ENCODE data around the gene TRAPPC6A. TPM values are rescaled to one million over a fixed set of nuclear protein-coding genes. Genes with fewer than 3 reads are reported as not detected.

The TRAPPC6A gene
- total RNA-seq, 1 donor from 2014 or later = 86.2 TPM

- no peak overlapping the region for H3K27ac Mint-ChIP-seq (ENCODE audit: unreplicated experiment)
- H3K36me3 Mint-ChIP-seq (ENCODE audit: low read depth, unreplicated experiment) = no peaks in the 10 kb centered on the region
- DNase-seq (ENCODE audit: low spot score) = no peak
- H3K4me3 Mint-ChIP-seq (ENCODE audit: unreplicated experiment) = no peak overlapping the region
- peaks cover 4% of the 10 kb centered on the region for H3K27me3 Mint-ChIP-seq (ENCODE audit: unreplicated experiment)
- H3K4me1 Mint-ChIP-seq (ENCODE audit: unreplicated experiment) = peaks cover 21% of the 10 kb centered on the region
- TF ChIP-seq, protein P1, sequence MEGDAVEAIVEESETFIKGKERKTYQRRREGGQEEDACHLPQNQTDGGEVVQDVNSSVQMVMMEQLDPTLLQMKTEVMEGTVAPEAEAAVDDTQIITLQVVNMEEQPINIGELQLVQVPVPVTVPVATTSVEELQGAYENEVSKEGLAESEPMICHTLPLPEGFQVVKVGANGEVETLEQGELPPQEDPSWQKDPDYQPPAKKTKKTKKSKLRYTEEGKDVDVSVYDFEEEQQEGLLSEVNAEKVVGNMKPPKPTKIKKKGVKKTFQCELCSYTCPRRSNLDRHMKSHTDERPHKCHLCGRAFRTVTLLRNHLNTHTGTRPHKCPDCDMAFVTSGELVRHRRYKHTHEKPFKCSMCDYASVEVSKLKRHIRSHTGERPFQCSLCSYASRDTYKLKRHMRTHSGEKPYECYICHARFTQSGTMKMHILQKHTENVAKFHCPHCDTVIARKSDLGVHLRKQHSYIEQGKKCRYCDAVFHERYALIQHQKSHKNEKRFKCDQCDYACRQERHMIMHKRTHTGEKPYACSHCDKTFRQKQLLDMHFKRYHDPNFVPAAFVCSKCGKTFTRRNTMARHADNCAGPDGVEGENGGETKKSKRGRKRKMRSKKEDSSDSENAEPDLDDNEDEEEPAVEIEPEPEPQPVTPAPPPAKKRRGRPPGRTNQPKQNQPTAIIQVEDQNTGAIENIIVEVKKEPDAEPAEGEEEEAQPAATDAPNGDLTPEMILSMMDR (IDR thresholded peaks at IDR 0.05; ENCODE audit: unreplicated experiment) = no peak
- no peaks in the 10 kb centered on the region for H3K9me3 Mint-ChIP-seq (ENCODE audit: unreplicated experiment)
These were observed 42.7 kb downstream of the TRAPPC6A start for GRCh38 chr19:45135176-45135885.

- Mint-ChIP-seq H3K4me1 (ENCODE audit: unreplicated experiment) (peaks cover 21% of the 10 kb centered on the region), H3K4me3 (ENCODE audit: unreplicated experiment) (no peak overlapping the region), H3K27me3 (ENCODE audit: unreplicated experiment) (peaks cover 3% of the 10 kb centered on the region), H3K27ac (ENCODE audit: unreplicated experiment) (no peak overlapping the region), H3K9me3 (ENCODE audit: unreplicated experiment) (no peaks in the 10 kb centered on the region), H3K36me3 (ENCODE audit: low read depth, unreplicated experiment) (no peaks in the 10 kb centered on the region)
- no peak for DNase-seq (ENCODE audit: low spot score)
- TF ChIP-seq, protein P1 (IDR thresholded peaks at IDR 0.05; ENCODE audit: unreplicated experiment) = no peak
These were observed 44.4 kb downstream of the TRAPPC6A start for GRCh38 chr19:45133661-45134060.

GRCh38 chr19:45130888-45131615 is 47.0 kb downstream of the TRAPPC6A start:
- TF ChIP-seq, protein P1 (IDR thresholded peaks at IDR 0.05; ENCODE audit: unreplicated experiment) = no peak
- no peaks in the 10 kb centered on the region for H3K27me3 Mint-ChIP-seq (ENCODE audit: unreplicated experiment)
- no peaks in the 10 kb centered on the region for H3K36me3 Mint-ChIP-seq (ENCODE audit: low read depth, unreplicated experiment)
- no peaks in the 10 kb centered on the region for H3K9me3 Mint-ChIP-seq (ENCODE audit: unreplicated experiment)
- H3K27ac Mint-ChIP-seq (ENCODE audit: unreplicated experiment) = no peak overlapping the region
- DNase-seq (ENCODE audit: low spot score) = no peak
- no peak overlapping the region for H3K4me3 Mint-ChIP-seq (ENCODE audit: unreplicated experiment)
- peaks cover 4% of the 10 kb centered on the region for H3K4me1 Mint-ChIP-seq (ENCODE audit: unreplicated experiment)

GRCh38 chr19:45130236-45130635 is 47.8 kb downstream of the TRAPPC6A start:
- peaks cover 3% of the 10 kb centered on the region for H3K4me1 Mint-ChIP-seq (ENCODE audit: unreplicated experiment)
- H3K27me3 Mint-ChIP-seq (ENCODE audit: unreplicated experiment) = no peaks in the 10 kb centered on the region
- H3K27ac Mint-ChIP-seq (ENCODE audit: unreplicated experiment) = no peak overlapping the region
- H3K4me3 Mint-ChIP-seq (ENCODE audit: unreplicated experiment) = no peak overlapping the region
- no peaks in the 10 kb centered on the region for H3K9me3 Mint-ChIP-seq (ENCODE audit: unreplicated experiment)
- no peaks in the 10 kb centered on the region for H3K36me3 Mint-ChIP-seq (ENCODE audit: low read depth, unreplicated experiment)
- DNase-seq (ENCODE audit: low spot score) = no peak
- TF ChIP-seq, protein P1 (IDR thresholded peaks at IDR 0.05; ENCODE audit: unreplicated experiment) = no peak

- Mint-ChIP-seq H3K27me3 (ENCODE audit: unreplicated experiment) (peaks cover 4% of the 10 kb centered on the region), H3K4me3 (ENCODE audit: unreplicated experiment) (no peak overlapping the region), H3K27ac (ENCODE audit: unreplicated experiment) (no peak overlapping the region), H3K4me1 (ENCODE audit: unreplicated experiment) (no peaks in the 10 kb centered on the region), H3K9me3 (ENCODE audit: unreplicated experiment) (no peaks in the 10 kb centered on the region), H3K36me3 (ENCODE audit: low read depth, unreplicated experiment) (peaks cover 1% of the 10 kb centered on the region)
- TF ChIP-seq, protein P1 (IDR thresholded peaks at IDR 0.05; ENCODE audit: unreplicated experiment) = no peak
- no peak for DNase-seq (ENCODE audit: low spot score)
These were observed 49.2 kb downstream of the TRAPPC6A start for GRCh38 chr19:45128806-45129205.
